ENCODE data around the gene SIRT3. TPM values are rescaled to one million over a fixed set of nuclear protein-coding genes. Genes with fewer than 3 reads are reported as not detected.

SIRT3 gene
- total and polyA plus RNA-seq, 2 of the 4 experiments (the other 2 are of a cell fraction): 5.4 to 18.6 TPM

- Histone ChIP-seq H3K9me1 (ENCODE audit: insufficient read depth, low read length) (no peaks in the 10 kb centered on the region), H2BK20ac (ENCODE audit: low read depth, low read length) (no peak overlapping the region), H3K27me3 (ENCODE audit: control insufficient read depth, insufficient read depth, low read length) (peaks cover 10% of the 10 kb centered on the region), H3K36me3 (ENCODE audit: control insufficient read depth, insufficient read depth, low read length) (peaks cover 25% of the 10 kb centered on the region), H3K23ac (ENCODE audit: low read depth, low read length) (no peak overlapping the region), H3K27ac (ENCODE audit: insufficient read depth, low read length) (no peak overlapping the region), H3K4me3 (ENCODE audit: insufficient read depth, low read depth, low read length) (no peak overlapping the region), H3K56ac (ENCODE audit: extremely low read depth, insufficient read depth, low read length) (no peak overlapping the region), H4K8ac (ENCODE audit: low read depth in 2 of 2, low read length in 2 of 2) (no peak overlapping the region), H2AK9ac (replicated peaks; ENCODE audit: low read depth, low read length, poor library complexity) (no peak overlapping the region), H3K9ac (ENCODE audit: low read depth, low read length) (no peak overlapping the region), H3K4me2 (ENCODE audit: low read depth, low read length) (no peak overlapping the region), H3K79me1 (ENCODE audit: low read depth in 1 of 2, low read length in 2 of 2) (peaks cover 0 to 3% of the 10 kb centered on the region in 2 experiments; a peak in 1 of 4 replicates), H3K14ac (replicated peaks; ENCODE audit: low read depth, low read length) (no peak overlapping the region), H3K9me3 (ENCODE audit: control insufficient read depth, insufficient read depth, low read length) (no peaks in the 10 kb centered on the region), H2AFZ (replicated peaks; ENCODE audit: low read length, poor library complexity) (no peak overlapping the region), H2BK5ac (ENCODE audit: low read depth, low read length, poor library complexity, severe bottlenecking) (no peak overlapping the region), H4K5ac (ENCODE audit: low read depth, low read length) (no peak overlapping the region), H2BK120ac (ENCODE audit: low read depth, low read length) (no peak overlapping the region), H4K91ac (ENCODE audit: insufficient read depth, low read depth, low read length) (no peak overlapping the region), H2AK5ac (ENCODE audit: low read depth, low read length) (no peak overlapping the region), H3K4ac (ENCODE audit: low read depth, low read length) (no peak overlapping the region), H2BK15ac (ENCODE audit: low read depth, low read length) (no peak overlapping the region), H3K4me1 (ENCODE audit: control insufficient read depth, insufficient read depth, low read length) (no peaks in the 10 kb centered on the region), H4K20me1 (ENCODE audit: insufficient read depth, low read length) (no peaks in the 10 kb centered on the region; the same call in 1 of the 2 replicates), H3K18ac (ENCODE audit: low read depth, low read length) (no peak overlapping the region)
- intact Hi-C loops (cut with micrococcal nuclease): no loop called here
- ATAC-seq (ENCODE audit: low read depth): no peak
- in situ Hi-C loops (cut with MboI; ENCODE audit: low sequenced_read_pairs): no loop called here
- dilution Hi-C loops (cut with HindIII; ENCODE audit: low sequenced_read_pairs, unreplicated experiment): no loop called here
- WGBS, 2 experiments (ENCODE audit: extremely low coverage in 2 of 2, insufficient read length in 1 of 2): no CpG with 5 or more reads among the region's 2 CpGs
- ChIA-PET POLR2A (ENCODE audit: unreplicated experiment) (no interaction called here), CTCF (no interaction called here)
- DNase-seq: no peak
- TF ChIP-seq POLR2A (IDR thresholded peaks at IDR 0.05; ENCODE audit: low read depth, low read length) (no peak), MXI1 (IDR thresholded peaks at IDR 0.05; ENCODE audit: borderline replicate concordance, low read depth, low read length) (no peak), CHD1 (IDR thresholded peaks at IDR 0.05; ENCODE audit: low read depth, low read length) (no peak), SMC3 (IDR thresholded peaks at IDR 0.05; ENCODE audit: low read depth, low read length) (no peak), BHLHE40 (IDR thresholded peaks at IDR 0.05; ENCODE audit: low read depth, low read length) (no peak)
- no TSS peak for BruUV-seq (replicated peaks)
Measured at GRCh38 chr11:255816-256215, 19.7 kb upstream of the SIRT3 start.

Measured in IMR-90 (cell line).